Neural cell (in vitro differentiated cells): Measurements from ENCODE around the gene PRKCE.

ENCODE experiments used
- CTCF ChIP-seq: fragments of 450-650 bp; IDR thresholded peaks from 2 replicates; pipeline ENCODE4 v1.5.1; 2014; ENCODE audit warnings: antibody characterized with exemption, mild to moderate bottlenecking, moderate library complexity; ENCODE audit not compliant: poor library complexity, severe bottlenecking
- EP300 ChIP-seq: fragments of 450-650 bp; conservative IDR thresholded peaks from 2 replicates; pipeline ENCODE4 v1.6.1; 2014; ENCODE audit warnings: antibody characterized with exemption, mild to moderate bottlenecking, moderate library complexity; ENCODE audit not compliant: poor library complexity, severe bottlenecking
- EZH2 ChIP-seq: fragments of 200-600, 300-800 bp; shearing (Covaris generic), sonication (generic); IDR thresholded peaks from 2 replicates; pipeline ENCODE4 v1.6.1; 2014; ENCODE audit warnings: antibody characterized with exemption, low read length, borderline replicate concordance, mild to moderate bottlenecking; ENCODE audit not compliant: insufficient read depth, poor library complexity, severe bottlenecking
- POLR2AphosphoS5 ChIP-seq: IDR thresholded peaks from 2 replicates; pipeline ENCODE4 v1.6.1; 2012
- RAD21 ChIP-seq: fragments of 450-650 bp; conservative IDR thresholded peaks from 2 replicates; pipeline ENCODE4 v1.6.1; 2014; ENCODE audit warnings: antibody characterized with exemption, mild to moderate bottlenecking, moderate library complexity
- SMC3 ChIP-seq: fragments of 450-650 bp; conservative IDR thresholded peaks from 2 replicates; pipeline ENCODE4 v1.6.1; 2014; ENCODE audit warnings: antibody characterized with exemption, mild to moderate bottlenecking, moderate library complexity; ENCODE audit not compliant: poor library complexity
- TAF1 ChIP-seq: IDR thresholded peaks from 2 replicates; pipeline ENCODE4 v1.6.1; 2012; ENCODE audit warnings: low read depth

GRCh38 chr2:46179037-46179621, 527.7 kb downstream of the PRKCE start:
- TF ChIP-seq EZH2 (no peak), CTCF (no peak), TAF1 (no peak), POLR2AphosphoS5 (no peak), EP300 (no peak), RAD21 (no peak), SMC3 (no peak)
